HG03135 (cell line): ENCODE results near the gene TTC3.
A peak's percentile ranks its signal among the peaks of the same experiment; 100 is the strongest.

ENCODE experiments used
- ATAC-seq: cut with Tn5 transposase; IDR thresholded peaks from one replicate; pipeline ENCODE4 v1.9.1; 2021; ENCODE audit warnings: mild to moderate bottlenecking, moderate library complexity; ENCODE audit not compliant: unreplicated experiment

TTC3 gene

DNA sequence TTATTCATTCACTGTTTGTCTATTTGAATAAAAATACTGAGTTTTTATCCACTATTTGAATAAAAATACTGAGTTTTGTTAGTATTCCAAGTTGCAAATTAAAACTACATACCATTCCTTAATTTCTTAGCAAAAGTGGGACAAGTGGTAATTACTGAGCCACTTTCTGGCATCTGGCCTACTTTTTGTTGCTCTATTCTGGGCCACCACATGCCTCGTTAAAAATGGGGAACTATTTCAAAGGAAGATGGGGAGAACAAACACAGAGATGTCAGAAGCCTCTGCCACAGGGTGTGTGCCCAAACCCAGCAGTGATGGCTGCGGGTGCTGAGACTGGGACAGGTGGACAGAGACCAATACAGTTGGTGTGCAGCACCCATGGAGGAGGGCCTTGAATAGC lies 14.8 kb upstream of the TTC3 start:
- no peak for ATAC-seq

DNA sequence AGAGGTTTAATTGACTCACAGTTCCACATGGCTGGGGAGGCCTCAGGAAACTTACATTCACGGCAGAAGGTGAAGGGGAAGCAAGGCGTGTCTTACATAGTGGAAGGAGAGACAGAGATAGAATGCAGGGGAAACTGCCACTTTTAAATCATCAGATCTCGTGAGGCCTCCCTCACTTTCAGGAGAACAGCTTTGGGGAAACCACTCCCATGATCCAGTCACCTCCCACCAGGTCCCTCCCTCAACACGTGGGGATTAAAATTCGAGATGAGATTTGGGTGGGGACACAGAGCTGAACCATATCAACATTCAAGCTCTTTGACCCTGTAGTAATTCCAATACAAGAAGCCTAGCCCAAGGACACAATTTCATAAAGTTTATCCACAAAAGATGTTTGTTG lies 13.9 kb upstream of the TTC3 start:
- ATAC-seq = no peak

DNA sequence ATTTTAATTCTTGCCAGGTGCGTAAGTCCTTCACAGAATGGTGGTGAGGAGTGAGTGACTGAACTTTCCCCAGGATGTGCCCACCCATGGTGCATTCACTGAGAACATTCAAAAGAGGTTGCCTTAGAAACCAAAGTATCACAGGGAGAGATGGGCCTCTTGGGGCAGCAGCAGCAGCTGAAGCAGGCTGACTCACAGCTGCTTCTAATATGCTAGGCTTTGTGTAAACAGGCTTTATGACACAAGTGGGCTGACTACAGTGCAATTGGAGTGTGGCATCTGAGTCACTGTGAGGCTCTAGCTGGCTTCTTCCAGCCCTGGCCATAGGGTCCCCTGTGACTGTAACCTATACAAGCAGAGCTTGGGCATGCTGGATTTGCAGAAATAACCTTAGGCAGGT lies 12.8 kb upstream of the TTC3 start:
- no peak for ATAC-seq

DNA sequence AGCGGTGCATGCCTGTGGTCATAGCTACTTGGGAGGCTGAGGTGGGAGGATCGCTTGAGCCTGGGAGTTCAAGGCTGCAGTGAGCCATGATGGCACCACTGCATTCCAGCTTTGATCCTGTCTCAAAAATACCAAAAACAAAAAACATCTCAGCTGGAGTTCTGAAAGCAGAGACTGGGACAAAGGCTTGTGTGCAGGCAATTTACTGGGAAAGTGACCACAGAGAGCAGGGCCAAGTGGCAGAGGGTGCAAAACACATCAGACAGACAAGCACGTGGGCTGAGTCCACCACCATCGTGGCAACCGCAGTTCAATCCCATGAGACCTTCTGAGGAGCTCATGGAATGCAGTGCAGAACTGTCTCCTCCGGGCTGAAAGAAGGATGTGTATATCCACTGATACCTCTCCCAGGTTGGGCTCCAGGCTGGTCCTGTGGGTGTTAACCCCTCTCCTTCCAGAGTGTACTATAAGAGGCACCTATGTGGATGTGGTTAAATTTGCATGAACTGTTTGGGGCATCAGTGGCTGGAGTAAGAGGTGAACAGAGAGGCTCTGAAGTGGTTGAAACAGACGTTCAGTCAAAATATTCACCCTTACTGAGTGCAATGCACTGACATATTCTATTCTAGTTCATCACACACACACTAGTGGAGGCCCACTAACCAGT lies 11.0 kb upstream of the TTC3 start:
- ATAC-seq = no peak

DNA sequence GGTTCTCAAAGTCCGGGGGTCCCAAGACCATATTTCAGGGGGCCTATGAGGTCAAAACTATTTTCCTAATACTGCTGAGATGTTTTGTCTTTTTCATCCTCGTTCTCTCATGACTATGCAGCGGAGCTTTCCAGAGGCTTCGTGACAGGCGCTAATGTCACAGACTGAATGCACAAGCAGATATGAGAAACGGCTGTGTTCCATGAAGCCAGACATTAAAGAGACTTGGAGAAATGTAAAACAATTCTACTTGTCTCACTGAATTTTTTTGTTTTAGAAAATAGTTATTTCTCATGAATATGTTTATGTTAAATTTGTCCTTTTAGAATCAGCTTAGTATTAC lies 10.5 kb upstream of the TTC3 start:
- ATAC-seq = no peak

DNA sequence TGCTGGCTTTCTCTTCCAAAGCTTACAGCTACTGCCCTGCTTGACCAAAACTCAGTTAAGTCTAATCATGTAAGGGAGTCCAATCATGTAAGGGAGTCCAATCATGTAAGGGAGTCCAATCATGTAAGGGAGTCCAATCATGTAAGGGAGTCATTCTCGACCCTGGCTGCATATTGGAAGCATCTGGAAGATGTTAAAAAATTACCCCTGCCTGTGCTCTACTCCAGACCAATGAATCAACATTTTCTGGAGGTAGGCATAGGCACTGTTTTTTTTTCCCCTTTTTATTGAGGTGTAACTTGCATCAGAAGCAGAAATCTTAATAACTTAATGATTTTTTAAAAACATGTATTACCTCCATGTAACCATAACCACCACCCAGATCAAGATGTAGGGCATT lies 9.6 kb upstream of the TTC3 start:
- ATAC-seq = no peak

DNA sequence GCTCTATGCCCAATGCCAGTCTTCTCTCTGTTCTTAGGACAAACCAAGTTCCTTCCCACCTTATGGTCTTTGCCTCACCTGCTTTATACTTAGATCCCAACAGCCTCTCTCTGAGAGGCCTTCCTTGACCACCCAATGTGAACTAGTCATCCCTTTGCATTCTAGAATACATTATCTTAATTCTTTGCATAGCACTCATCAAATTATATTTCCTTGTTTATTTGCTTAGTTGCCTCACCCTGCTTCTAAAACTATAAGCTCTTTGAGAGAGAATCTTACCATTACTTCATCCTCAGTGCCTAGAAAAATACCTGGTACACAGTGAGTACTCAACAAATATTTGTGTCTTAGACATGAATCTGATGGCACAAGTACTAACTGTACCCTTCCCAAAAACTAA lies 8.2 kb upstream of the TTC3 start:
- ATAC-seq = no peak

DNA sequence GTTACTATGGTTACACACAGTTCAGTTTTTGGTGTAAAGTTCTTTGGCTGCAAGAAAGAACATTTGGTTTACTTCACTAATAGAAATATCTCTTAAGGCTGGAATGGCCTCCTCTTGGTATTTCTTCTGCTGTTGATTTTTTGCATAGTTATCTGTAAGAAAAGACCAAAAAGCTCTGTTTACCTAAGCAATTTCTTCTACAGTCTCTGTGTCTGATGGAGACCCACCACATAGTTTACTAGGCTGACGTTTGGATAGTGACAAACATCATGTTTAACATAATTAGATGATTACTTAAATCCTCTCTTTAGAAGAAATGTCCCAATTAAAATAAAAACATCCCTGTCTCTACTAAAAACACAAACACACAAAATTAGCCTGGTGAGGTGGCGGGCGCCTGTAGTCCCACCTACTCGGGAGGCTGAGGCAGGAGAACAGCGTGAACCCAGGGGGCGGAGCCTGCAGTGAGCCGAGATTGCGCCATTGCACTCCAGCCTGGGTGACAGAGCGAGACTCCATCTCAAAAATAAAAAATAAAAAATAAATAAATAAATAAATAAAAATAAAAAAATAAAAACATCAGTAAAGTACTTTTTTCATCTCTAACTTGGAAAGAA lies 7.4 kb upstream of the TTC3 start:
- ATAC-seq = no peak

DNA sequence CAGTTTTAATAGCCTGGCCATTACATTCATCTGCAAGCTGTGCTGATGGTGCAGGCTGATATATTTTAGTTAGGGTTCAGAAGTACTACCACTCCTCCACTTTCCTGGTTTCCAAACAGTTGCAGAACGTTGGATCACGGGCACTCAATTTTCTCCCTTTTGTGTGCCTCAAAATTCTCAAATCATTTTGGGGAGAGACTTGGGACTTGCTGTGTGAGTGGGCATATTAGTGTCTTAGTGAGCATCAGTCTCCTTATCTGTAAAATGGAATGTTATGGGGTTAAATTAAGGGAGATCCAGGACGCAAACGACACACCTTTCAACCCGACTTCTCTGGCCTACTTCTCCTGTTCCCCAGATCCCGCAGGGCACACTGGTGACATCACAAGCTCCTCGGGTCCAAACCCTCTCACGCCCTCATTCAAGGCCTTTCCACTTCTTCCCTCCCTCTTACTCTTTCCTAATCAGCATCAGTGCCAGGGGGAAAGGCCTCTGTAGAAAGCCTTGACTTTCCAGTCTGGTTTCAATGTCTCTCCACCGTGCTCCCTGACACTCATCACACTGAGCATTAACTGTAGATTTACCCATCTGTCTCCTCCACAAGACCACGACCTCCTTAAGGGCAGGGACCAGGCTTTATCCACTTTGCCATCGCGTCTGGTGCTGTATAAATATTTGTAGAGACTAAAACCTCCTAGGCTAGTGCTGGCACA lies 1.3 kb upstream of the TTC3 start:
- ATAC-seq = no peak

DNA sequence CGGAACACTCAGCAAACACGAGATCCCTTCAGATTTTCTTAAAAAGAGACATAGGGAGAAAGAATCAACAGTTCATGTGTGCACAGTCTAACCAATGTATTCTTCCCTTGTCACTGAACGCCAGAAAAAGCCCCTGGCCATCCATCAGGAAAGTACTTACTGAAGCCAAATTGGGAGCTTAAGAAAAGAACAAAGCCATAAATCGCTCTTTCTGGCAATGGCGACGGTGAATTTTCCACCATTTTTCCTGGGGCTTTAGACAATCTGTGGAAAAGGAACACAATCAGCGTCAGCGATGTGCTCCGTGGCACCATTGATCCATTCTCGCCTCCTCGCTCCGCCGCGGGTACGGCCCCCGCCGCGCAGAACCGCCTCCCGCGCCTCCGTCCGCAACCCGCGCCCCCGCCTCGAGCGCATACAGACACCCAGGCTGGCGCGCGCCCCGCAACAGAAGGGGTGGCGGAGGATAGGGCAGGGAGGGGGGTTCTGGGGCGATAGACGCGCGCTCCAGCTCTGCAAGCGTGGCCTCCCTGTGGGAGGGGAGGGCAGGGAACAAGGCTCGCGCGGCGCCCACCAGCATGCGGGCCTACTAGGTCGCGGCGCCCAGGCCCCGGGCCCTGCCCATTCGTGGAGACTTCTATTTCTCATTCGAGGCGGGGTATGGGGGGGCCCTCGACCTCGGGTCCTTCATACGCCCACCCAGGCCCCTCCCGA lies 623 bp upstream of the TTC3 start:
- ATAC-seq = peak; percentile 42

DNA sequence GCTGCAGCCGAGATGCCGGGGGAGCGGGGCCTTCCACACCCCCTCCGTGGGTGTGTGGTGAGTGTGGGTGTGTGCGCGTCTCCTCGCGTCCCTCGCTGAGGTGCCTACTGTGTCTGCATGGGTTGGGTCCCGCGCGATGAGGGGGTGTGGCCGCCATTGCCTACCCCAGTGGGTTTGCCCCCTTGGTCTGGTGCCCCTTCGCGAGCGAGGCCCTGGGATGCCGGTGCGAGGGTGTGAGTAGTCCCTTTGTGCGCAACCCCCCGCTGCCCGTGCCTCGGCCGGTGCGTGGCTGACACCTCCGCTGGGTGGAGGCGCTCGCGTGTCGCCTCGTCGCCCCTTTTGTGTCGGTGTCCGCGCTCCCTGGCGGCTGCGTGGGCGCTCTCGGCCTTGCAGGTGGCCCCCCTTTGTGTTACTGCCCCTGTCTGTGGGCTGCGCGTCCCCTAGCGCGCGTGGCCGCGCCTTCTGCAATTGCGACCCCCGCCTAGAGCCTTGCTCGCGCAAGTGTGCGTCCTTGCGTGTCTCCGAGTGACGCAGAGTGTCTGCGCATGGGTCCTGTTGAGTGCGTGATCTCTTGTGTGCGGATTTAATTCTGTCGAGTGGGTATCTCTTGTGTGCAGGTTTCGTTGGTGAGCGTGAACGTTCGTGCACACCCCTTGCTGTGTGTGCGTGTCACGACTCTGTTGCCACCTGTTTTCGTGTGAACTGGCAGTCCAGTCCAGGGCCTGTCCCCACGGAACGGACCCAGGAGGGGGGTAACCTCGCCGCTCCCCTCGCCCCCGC lies 553 bp downstream of the TTC3 start:
- peak; percentile 31 for ATAC-seq

DNA sequence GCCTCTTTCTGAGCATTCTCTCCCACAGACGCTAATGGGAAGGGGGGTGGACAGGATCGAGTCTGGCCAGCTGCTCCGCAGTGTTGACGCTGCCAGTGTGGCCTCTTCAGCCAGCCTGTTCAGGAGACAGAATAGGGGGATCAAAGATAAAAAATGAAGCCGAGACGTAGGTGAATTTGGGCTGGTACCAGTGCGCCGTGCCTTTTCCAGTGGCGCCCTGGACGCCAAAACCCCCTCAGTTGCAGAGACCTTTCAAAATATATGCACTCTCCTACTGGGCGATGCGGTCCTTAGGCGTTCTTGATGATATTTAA lies 1.1 kb downstream of the TTC3 start:
- no peak for ATAC-seq

DNA sequence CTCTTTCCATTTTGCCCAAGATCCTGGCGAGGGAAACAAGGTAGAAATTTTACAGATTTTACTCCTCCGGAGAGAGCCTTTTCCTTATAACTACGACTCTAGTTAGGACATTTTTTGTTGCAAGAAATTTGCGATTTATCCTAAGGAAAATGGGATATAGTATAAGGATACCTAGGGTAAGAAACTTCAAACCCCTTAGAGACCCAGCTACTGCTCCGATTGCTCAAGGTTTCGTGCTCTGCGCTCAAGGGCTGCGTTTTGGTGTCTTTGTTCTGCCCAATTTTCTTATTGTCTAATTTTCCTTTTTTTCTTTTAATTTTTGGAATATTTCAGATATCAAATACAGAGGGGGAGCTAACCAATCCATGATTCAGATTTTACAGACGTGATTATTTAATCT lies 1.5 kb downstream of the TTC3 start:
- ATAC-seq = no peak

DNA sequence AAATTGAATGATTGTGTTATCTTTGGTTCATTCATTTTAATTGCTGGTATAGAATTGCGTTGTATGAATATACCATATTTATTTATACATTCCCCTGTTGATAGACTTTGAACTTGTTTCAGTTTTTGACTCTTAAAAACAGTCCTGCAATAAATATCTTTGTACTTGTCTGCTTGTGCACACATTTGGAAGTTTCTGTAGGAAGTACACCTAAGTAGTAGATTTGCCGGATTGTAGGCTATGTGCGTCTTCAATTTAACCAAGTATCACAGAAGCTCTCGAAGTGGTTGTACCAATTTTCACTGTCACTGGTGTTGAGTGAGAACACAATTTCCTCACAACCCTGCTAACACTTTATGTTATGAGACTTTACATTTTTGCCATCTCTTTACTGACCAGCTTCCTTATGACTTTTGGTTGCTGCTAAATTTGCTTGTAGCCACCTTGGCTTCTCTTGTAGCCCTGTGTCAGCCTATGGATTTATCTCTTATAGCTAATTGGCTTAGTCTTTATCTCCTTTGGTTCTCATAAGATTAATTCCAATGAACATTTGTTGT lies 2.2 kb downstream of the TTC3 start:
- ATAC-seq = no peak

DNA sequence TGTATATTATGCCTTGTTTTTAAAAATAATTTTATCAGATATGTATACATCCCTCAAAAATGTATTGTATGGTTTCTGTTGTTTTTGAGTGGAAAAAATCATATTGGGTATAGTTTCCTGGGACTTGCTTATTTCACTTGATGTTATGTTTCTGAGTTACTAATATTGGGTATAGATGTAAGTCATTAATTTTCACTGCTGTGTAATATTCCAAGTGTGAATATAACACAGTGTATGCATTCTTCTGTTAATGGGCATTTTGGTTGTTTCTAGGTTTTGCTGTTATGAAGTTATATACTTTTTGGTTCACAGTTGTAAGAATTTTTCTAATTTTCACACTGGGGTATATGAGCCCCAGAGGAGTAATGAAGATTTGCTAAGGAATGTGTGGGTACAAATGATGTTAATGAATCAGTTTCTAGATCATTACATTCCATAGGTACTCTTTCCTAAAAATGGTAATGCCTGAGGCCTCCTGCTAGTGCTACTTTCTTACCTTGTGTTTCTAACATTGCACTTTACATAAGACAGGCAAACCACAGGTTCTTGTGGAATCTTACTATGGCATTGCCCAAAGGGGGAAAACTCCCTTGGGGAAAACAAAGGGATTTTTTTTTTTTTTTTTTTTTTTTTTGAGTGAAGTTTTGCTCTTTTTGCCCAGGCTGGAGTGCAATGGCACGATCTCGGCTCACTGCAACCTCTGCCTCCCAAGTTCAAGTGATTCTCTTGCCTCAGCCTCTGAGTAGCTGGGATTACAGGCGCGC lies 3.2 kb downstream of the TTC3 start:
- ATAC-seq = no peak

DNA sequence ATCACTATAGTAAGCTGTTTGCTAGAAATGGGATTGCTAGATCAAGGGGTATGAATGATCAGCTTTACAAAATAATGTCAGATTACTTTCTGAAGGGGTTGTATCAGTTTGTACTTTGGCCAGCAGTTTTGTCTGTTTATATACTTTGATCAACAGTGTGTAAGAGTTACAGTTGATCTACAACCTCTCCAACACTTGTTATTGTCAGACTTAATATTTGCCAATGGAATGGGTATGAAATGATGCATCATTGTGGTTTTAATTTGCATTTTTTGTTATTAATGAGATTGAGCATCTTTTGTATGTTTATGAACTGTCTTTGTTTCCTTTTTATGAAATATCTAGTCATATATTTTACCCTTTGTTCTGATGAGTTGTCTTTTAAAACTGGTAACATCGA lies 4.3 kb downstream of the TTC3 start:
- no peak for ATAC-seq

DNA sequence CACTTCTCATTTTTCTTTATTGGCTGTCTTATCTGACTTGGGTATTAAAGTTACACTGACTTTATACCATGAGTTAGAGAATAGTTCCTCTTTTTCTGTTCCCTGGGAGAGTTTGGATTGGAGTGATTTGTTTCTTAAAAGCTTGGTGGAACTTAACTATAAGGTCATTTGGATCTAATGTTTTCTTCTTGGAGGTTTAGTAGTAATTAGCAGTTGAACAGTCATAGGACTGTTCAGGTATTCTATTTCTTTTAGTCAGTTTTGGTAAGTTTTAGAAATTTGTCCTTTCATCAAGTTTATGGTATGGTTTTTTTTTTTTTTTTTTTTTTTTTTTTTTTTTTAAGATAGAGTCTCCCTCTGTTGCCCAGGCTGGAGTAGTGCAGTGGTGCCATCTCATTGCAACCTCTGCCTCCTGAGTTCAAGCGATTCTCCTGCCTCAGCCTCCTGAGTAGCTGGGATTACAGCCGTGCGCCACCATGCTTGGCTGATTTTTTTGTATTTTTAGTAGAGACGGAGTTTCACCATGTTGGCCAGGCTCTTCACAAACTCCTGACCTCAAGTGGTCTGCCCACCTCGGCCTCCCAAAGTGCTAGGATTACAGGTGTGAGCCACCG lies 6.3 kb downstream of the TTC3 start:
- ATAC-seq = no peak

DNA sequence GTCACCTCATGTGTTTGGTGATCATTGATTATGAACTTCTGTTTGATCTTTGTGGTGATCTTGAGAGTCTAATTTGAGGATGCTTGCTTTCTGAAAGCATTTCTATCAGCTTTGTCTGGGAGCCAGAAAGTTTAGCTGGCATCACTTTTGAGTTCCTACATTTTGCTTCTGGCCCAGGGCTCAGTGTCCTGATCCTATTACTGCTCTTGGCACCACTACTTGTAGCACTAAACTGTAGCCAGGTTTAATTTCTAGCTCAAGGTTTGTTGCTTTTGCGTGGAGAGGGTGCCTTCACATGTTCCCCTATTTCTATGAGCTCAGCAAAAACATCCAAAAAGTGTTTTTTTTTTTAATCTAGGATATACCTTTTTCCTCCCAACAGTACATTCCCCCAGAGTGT lies 9.3 kb downstream of the TTC3 start:
- ATAC-seq = no peak

DNA sequence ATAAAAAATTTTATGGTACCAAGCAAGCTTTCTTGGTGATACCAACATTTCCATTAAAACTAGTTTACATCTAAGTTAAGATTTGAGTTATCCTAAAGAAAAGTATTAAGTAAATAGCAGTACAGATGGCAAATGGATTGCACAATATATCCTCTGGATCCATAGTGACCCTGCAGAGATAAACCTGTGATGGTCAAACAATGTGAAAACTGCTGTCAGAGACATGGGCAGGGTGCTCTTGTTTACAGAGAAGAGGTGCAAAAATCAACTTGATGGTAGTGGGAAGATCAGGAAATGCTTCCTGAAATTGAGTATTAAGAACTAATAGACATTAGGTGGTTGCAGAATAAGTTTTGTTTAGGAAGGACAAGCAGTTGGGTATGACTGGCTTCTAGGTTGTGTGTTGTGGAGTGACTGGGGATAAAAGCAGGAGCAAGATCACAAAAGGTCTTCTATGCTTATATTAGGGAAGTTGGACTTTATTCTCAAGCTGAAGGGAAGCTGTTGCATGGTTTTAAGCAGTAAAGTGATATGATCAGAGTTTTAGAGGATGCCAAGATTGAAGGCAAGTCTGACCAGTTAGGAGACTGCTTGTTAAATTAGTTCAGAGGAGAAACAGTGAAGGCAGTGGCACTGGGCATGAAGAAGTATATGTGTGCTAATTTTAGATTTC lies 9.9 kb downstream of the TTC3 start:
- no peak for ATAC-seq
